Loucy (cell line): ENCODE measurements around the gene FPR1.

ENCODE experiments used
- H2AFZ ChIP-seq: fragments of 200-600 bp; sonication (generic); 2 replicates; pipeline ENCODE4 v1.6.0; 2016; ENCODE audit warnings: antibody characterized with exemption, mild to moderate bottlenecking, low read length, moderate library complexity
- H3F3A ChIP-seq: fragments of 200-600 bp; 2 replicates; pipeline ENCODE4 v1.6.0; 2016; ENCODE audit warnings: antibody characterized with exemption, low read depth, mild to moderate bottlenecking
- H3K27me3 ChIP-seq: fragments of 200-600 bp; sonication (generic); 2 replicates; pipeline ENCODE4 v1.6.1; 2014; ENCODE audit warnings: low read length, mild to moderate bottlenecking; ENCODE audit not compliant: insufficient read depth, poor library complexity, severe bottlenecking
- H3K36me3 ChIP-seq: fragments of 200-600 bp; sonication (generic); 2 replicates; pipeline ENCODE4 v1.6.1; 2016; ENCODE audit warnings: low read length; ENCODE audit not compliant: insufficient read depth
- H3K4me1 ChIP-seq: fragments of 200-600 bp; sonication (generic); 2 replicates; pipeline ENCODE4 v1.5.1; 2014; ENCODE audit warnings: low read length, mild to moderate bottlenecking; ENCODE audit not compliant: insufficient read depth, poor library complexity, severe bottlenecking
- H3K4me2 ChIP-seq: fragments of 200-600 bp; sonication (generic); 2 replicates; pipeline ENCODE4 v1.6.0; 2014; ENCODE audit warnings: antibody characterized with exemption, low read length, low read depth, mild to moderate bottlenecking; ENCODE audit not compliant: poor library complexity, severe bottlenecking
- H3K4me3 ChIP-seq: fragments of 200-600 bp; sonication (generic); 2 replicates; pipeline ENCODE4 v1.5.1; 2014; ENCODE audit warnings: low read length, mild to moderate bottlenecking, mixed read lengths; ENCODE audit not compliant: poor library complexity, severe bottlenecking
- H3K79me2 ChIP-seq: fragments of 200-600 bp; sonication (generic); 2 replicates; pipeline ENCODE4 v1.6.1; 2014; ENCODE audit warnings: low read length; ENCODE audit not compliant: insufficient read depth
- H3K9ac ChIP-seq: fragments of 200-600 bp; sonication (generic); 2 replicates; pipeline ENCODE4 v1.6.0; 2014; ENCODE audit warnings: mild to moderate bottlenecking, low read depth, low read length, moderate library complexity; ENCODE audit not compliant: poor library complexity, severe bottlenecking
- H3K9me2 ChIP-seq: fragments of 200-600 bp; sonication (generic); replicated peaks from 2 replicates; pipeline ENCODE4 v1.6.1; 2016; ENCODE audit warnings: low read depth, low read length, mixed read lengths
- H3K9me3 ChIP-seq: fragments of 200-600 bp; sonication (generic); 2 replicates; pipeline ENCODE4 v1.6.1; 2014; ENCODE audit warnings: mild to moderate bottlenecking, antibody characterized with exemption, low read length, low read depth; ENCODE audit not compliant: insufficient read depth
- H4K20me1 ChIP-seq: fragments of 200-600 bp; sonication (generic); 2 replicates; pipeline ENCODE4 v1.6.0; 2014; ENCODE audit warnings: antibody characterized with exemption, low read length, mild to moderate bottlenecking; ENCODE audit not compliant: insufficient read depth, poor library complexity, severe bottlenecking
- EZH2phosphoT487 ChIP-seq: fragments of 200-600 bp; IDR thresholded peaks from 2 replicates; pipeline ENCODE4 v1.6.1; 2018; ENCODE audit warnings: antibody characterized with exemption, mild to moderate bottlenecking, moderate library complexity, borderline replicate concordance
- TF ChIP-seq, protein P1 (sequence below): fragments of 200-600 bp; sonication (generic); conservative IDR thresholded peaks from 2 replicates; pipeline ENCODE4 v1.5.1; 2014; ENCODE audit warnings: mild to moderate bottlenecking, antibody characterized with exemption, low read length

The FPR1 gene

DNA sequence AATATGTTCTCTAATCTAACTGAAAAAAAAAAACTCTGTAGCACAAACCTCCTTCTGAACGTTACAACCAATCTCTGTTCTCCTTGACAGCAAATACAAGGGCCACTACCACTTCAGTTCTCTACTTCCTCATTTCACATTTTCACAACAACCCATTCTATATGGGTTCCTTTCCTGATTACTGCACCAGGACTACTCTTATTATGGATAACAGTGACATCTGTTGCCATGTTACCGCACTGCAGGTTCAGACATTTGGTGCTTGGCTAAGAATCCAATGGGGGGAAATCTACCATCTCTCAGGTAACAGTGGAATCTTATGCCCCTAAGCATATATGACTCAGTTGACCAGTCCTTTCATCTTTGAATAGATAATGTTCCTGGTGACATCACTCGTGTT, 31.7 kb upstream of the FPR1 start:
- no peak for TF ChIP-seq EZH2phosphoT487
- TF ChIP-seq, protein P1, sequence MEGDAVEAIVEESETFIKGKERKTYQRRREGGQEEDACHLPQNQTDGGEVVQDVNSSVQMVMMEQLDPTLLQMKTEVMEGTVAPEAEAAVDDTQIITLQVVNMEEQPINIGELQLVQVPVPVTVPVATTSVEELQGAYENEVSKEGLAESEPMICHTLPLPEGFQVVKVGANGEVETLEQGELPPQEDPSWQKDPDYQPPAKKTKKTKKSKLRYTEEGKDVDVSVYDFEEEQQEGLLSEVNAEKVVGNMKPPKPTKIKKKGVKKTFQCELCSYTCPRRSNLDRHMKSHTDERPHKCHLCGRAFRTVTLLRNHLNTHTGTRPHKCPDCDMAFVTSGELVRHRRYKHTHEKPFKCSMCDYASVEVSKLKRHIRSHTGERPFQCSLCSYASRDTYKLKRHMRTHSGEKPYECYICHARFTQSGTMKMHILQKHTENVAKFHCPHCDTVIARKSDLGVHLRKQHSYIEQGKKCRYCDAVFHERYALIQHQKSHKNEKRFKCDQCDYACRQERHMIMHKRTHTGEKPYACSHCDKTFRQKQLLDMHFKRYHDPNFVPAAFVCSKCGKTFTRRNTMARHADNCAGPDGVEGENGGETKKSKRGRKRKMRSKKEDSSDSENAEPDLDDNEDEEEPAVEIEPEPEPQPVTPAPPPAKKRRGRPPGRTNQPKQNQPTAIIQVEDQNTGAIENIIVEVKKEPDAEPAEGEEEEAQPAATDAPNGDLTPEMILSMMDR, result peak; percentile 60

DNA sequence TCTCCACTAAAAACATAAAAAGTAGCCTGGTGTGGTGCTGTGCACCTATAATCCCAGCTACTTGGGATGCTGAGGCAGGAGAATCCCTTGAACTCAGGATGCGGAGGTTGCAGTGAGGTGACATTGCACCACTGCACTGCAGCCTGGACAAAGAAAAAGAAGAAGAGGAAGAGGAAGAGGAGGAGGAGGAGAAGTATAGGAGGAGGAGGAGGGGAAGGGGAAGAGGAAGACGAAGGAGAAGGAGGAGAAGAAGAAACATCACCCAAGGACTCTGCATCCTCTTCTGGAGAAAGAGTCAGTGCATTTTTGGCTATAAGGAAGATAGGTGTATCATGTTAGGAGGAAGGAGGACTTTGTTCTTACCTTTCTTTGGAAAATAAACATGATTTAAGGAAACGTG, 30.3 kb upstream of the FPR1 start:
- Histone ChIP-seq H2AFZ (no peak overlapping the region), H3K4me3 (no peak overlapping the region), H3K27me3 (no peaks in the 10 kb centered on the region), H3K9me2 (no peaks in the 10 kb centered on the region), H3K9ac (no peak overlapping the region), H3K9me3 (no peaks in the 10 kb centered on the region), H3F3A (no peaks in the 10 kb centered on the region), H3K4me2 (no peak overlapping the region), H4K20me1 (no peaks in the 10 kb centered on the region), H3K79me2 (no peaks in the 10 kb centered on the region), H3K36me3 (no peaks in the 10 kb centered on the region), H3K4me1 (no peaks in the 10 kb centered on the region)
- TF ChIP-seq EZH2phosphoT487, result no peak
- TF ChIP-seq, protein P1, result no peak

More for the DNA sequence above, 31.7 kb upstream of the FPR1 start:
- Histone ChIP-seq H3K4me3 (no peak overlapping the region), H3K4me1 (no peaks in the 10 kb centered on the region), H4K20me1 (no peaks in the 10 kb centered on the region), H3K4me2 (no peak overlapping the region), H3K9ac (no peak overlapping the region), H3K9me2 (no peaks in the 10 kb centered on the region), H3F3A (no peaks in the 10 kb centered on the region), H3K79me2 (no peaks in the 10 kb centered on the region), H2AFZ (no peak overlapping the region), H3K9me3 (no peaks in the 10 kb centered on the region), H3K27me3 (no peaks in the 10 kb centered on the region), H3K36me3 (no peaks in the 10 kb centered on the region)

DNA sequence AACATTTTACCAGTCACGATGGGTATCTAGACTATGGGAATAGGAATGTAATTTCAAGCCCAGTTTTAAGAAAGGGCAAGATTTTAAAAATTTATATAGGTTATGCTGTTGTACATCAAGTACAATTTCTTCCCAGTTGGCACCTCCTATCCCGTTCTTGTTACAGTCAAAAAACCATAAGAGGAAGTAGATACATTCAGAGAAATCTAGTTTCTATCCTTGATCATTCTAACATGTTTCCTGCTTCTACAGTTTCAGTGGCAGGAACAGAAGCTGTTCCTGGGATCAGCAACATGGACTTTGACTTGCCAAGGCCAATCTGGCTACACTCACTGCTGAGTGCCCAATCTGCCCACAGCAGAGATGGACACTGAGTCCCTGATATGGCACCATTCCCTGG, 28.6 kb upstream of the FPR1 start:
- Histone ChIP-seq H3K4me3 (no peak overlapping the region), H3K79me2 (no peaks in the 10 kb centered on the region), H4K20me1 (no peaks in the 10 kb centered on the region), H3K9ac (no peak overlapping the region), H2AFZ (no peak overlapping the region), H3K9me2 (no peaks in the 10 kb centered on the region), H3K9me3 (no peaks in the 10 kb centered on the region), H3K4me1 (no peaks in the 10 kb centered on the region), H3K4me2 (no peak overlapping the region), H3K27me3 (no peaks in the 10 kb centered on the region), H3F3A (no peaks in the 10 kb centered on the region), H3K36me3 (no peaks in the 10 kb centered on the region)
- TF ChIP-seq, protein P1, result no peak
- no peak for TF ChIP-seq EZH2phosphoT487
